Endometrial microvascular endothelial cells (primary cell): ENCODE measurements around the gene PMEL. TPM values are rescaled to one million over a fixed set of nuclear protein-coding genes. Genes with fewer than 3 reads are reported as not detected.
"Not testable (repeated sequence)": the region's sequence is repeated elsewhere in the genome, so short reads cannot be mapped to it uniquely, and the experiment has no call there.

ENCODE experiments used
- in situ Hi-C: cut with HindIII; loops from 2 replicates; pipeline ENCODE4 v1.10.0; 2017; ENCODE audit warnings: low sequenced_read_pairs, low pct_unique_long_range_greater_than_20kb; ENCODE audit errors: inconsistent ontology term
- total RNA-seq: library from RNA; depleted of rRNA; stranded (reverse); fragments of >200 nt; gene quantifications from one replicate; pipeline ENCODE4 v1.2.3, GENCODE V29; 2015; ENCODE audit errors: inconsistent ontology term

Gene PMEL
- total RNA-seq, 1 donor from 2014 or later = not detected

DNA sequence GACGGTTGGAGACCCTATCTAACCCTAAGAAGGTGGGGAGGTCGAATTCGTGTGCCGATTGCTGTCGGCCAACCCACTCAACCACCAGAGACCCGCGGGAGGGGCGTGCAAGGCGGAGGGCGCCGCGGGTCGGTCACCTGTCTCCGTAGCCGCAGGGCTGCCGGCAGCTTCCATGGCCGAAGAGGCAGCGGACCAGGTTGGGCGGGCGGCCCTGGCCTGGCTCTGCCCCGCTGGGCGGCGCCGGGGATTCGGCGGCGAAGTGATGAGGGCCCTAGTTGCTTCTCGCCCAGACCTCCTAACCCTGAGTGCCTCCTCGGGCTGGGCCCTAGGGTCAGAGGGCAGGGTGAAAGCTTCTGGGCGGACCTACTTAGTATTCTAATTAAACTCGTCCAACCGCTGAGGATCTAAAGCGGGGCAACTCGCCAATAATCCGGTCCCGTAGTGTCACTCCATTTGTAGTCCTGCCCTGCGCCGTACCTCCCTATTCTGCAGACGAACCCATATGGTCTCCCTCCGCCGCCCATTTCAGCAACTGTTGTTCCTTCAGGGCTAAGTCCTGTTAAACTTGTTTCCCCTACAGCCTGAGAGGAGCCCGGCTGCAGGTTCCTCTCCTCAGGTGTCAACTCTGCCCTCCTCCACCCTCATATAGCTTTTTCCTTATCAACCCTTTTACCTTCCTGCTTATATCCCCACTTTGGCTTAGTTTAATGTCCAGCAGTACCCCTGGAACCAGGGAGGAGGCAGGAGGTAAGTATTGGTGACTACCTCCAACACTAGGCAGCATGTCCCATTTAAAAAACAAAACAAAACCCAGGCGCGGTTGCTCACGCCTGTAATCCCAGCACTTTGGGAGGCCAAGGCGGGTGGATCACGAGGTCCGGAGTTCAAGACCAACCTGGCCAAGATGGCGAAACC, 38.0 kb downstream of the PMEL start, which contains the start of gene PYM1:
TSS of gene PYM1 (minus strand) at position 307 of the 915 bp plus-strand sequence. CDS start at position 174, 133 bp downstream.
- in situ Hi-C loops = no loop called here

DNA sequence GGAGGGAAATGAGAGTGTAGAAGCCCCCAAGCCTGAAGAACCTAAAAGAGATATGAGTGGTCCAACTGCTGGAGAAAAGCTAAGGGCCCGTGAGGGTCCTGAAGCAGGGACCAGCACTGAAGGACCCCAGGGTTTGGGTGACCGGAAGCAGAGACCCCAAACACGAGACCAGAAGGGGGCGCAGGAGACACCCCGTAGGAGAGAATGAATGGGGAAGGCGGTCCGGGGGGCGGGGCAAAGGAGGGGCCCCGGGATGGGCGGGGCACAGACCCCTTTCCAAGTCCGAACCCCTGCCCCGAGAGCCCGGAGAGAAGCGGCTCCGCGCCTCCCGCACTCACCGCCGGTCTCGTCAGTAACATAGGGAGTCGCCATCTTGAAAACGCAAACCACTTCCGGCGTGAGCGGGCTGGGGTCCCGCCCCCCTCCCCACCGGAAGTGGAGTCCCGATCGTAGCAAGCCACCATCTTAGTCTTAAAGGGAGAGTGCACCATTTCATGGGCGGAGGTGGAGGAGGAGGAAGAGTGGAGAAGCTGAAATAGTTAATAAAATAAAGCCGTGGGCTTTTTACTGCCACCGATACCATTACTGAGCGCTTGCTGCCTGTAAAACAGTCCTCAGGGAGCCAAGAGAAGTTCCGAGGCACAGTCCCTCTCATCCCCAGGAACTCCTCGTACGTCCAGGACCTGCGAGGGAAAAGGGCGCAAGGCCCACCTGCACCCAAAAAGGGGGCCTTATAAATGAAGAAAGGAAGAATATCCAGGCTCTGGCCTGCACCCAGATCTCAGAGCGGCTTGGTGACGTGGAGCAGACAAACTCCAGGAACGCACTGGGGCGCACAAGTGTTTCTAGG, 38.9 kb downstream of the PMEL start:
- in situ Hi-C loops = no loop called here

DNA sequence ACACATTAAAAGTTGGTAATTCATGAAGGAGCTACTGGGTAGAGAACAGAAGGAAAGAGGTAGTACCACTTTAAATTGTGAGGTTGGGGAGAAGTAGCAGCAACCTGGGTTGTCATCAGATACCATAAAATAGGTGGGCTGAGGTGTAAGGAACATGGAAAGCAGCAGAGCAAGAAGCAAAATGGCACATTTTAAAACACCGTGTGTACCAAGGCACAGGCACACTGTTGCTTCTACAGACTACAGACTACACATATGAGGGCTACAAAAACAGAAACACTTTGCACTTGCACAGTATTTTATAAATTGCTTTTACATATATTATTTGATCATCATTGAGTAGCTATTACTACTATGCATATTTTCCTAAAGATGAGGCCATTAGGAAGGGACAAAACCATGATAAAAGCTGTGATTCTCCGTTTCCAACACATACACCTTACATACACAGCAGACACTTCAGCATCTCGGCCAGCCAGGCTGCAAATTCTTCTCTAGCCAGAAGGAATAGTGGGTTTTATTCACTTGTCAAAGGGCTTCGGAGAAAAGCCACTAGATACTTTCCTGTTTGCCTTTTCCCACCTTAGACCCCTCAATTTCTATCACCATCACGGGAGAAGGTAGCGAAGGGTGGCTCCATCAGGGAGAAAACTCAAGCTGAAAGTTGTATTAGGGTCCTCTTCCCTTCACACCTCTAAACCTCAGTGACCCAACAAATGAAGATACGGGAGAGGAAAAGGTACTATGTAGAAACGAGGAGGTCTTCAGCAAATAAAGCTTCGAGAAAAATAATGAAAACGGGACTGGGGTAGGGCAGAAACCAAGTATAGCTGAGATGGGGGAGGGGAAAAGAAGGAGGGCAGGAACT, 39.7 kb downstream of the PMEL start:
- in situ Hi-C loops = no loop called here

DNA sequence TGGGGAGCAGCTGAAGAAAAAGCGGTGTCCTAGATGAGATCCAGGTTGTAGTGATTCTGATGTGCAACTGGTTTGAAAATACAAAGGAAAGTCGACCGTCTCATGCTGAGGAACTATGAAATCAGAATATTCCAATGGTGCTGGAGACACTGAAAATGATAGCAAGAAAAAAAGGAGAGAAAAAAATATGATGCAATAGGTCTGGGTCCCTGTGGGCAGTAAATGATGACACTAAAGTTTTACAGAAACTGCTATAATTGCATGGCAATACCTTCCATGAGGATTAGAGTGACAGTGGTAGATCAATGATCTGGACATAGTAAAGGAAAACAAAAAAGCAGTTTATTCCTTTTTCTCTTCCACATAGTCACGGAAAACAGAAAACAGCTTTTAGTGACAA, 40.5 kb downstream of the PMEL start:
- in situ Hi-C loops = no loop called here

DNA sequence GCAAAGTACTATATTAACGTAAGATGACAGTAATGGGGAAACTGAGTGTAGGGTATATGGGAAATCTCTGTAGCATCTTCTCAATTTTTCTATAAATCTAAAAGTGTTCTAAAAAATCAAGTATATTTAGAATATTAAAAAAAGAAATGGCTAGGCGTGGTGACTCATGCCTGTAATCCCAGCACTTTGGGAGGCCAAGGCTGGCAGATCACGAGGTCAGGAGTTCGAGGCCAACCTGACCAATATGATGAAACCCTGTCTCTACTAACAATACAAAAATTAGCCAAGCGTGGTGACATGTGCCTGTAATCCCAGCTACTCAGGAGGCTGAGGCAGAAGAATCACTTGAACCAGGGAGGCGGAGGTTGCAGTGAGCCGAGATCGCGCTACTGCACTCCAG, 42.2 kb downstream of the PMEL start:
- in situ Hi-C loops = not testable (repeated sequence)

DNA sequence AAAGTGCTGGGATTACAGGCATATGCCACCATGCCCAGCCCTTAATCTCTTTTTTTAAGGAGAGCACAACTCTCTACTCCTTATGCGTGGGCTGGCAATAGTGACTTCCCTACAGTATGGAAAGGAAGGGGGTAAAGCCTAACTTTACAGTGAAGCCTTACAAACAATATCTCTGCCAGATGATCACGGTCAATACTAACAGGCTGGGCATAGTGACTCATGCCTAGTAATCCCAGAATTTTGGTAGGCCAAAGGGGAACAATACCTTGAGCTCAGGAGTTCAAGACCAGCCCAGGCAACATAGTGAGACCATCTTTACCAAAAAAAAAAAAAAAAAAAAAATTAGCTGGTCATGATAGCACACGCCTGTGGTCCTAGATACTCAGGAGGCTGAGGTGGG, 43.7 kb downstream of the PMEL start:
- in situ Hi-C loops = no loop called here

DNA sequence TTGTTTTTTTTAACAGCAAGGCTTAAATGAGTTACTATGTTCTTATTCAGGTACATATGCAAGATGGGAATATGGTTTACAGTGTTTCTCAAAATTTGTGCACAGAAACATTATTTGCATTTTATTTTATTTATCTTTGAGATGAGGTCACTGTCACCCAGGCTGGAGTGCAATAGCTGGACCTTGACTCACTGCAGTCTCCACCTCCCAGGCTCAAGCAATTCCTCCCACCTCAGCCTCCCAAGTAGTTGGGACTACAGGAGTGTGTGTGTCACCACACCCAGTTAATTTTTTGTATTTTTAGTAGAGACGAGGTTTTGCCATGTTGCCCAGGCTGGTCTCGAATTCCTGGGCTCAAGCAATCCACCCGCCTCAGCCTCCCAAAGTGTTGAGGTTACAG, 46.8 kb downstream of the PMEL start:
- in situ Hi-C loops = not testable (repeated sequence)

DNA sequence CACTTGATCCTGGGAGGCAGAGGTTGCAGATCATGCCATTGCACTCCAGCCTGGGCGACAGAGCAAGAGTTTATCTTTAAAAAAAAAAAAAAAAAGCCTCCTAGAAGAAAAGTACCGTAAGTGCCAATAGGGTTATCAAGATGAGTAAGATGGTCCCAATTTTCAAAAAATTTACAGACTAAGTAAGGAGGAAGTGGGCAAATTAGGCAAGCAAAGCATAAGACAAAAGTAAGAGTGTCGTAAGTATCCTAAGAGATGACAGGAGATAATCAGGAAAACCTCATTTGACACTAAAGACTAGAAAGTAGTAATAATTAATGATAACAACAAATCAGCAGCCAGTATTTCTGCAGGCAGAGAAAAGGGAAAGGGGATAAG, 50.4 kb downstream of the PMEL start:
- in situ Hi-C loops = no loop called here

DNA sequence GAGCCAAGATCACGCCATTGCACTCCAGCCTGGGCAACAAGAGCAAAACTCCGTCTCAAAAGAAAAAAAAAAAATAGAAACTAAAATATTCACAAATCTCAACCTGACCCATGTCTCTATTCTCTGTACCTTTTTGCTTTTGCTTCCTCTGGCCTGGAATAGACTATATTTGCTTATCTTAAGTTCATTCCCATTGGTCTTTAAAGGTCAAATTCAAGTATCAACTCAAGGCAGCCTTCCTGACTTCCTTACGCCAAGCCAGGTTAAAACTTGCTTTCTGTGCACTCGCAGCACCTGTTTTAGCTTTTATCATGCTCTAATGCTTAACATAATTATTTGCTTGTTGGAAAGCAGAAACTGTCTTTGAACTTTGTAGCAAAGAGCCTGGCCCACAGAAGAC, 52.9 kb downstream of the PMEL start:
- in situ Hi-C loops = no loop called here

DNA sequence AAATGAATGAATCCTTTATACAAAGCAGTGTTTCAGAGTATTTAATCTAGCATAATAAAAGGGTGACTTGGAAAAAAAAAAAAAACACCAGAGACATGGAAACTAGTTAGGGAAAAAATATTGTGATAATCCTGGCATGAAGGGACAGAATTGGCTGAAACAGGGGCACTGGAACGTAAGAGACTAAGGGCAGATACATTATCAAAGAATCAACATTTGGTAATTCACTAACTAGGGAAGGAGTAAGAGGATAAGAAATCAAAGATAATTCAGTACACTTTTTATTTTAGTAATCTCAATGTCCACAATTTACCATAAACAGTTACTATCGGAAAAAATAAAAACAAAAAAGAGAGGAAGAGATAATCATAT, 56.3 kb downstream of the PMEL start:
- in situ Hi-C loops = no loop called here

DNA sequence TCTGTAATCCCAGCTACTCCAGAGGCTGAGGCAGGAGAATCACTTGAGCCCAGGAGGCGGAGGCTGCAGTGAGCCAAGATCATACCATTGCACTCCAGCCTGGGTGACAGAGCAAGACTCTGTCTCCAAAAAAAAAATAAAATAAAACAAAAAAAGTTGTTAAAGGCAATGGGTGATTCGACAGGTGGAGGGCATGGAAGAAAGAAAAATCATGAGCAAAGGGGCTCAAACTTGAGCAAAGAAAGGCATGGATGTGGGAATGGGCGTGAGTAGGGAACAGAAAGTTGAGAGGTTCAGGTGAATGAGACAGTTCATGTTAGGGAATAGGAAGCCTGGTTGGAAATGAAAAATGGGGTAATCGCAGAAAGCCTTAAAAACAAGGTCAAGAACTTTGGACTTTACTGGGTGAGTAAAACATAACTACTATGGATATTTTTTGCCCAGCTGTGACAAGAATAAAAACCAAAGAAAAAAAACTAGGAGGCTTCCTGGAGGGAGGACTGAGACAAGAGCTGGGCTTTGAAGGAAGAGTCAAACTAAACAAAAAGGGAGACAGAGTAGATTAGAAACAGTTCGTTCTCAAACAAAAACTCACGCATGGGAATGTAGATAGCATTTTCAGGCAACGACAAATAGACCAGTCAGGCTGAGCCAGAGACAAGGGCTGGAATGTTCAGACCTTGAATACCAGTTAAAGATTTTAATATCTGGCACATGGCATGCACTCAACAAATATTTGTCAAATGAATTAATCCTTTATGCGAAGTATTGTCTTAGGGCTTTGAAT, 56.9 kb downstream of the PMEL start:
- in situ Hi-C loops = no loop called here

DNA sequence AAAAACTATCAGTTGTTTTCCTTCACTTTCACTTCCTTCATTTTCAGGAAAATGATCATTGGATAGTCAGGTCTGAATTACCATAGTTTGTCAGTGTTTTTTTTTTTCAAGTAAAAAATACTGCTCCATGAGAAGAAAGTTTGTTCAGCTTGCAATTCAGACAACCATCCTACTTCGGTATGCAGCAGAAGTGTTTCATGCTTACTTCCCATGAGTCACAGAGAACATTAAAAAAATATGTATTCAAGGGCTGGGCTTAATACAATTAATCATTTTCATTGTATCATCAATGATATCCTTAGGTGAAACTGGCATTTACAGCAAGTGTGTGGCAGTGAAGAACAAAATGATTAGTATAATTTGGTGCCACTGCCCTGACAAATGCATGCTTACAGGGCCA, 59.8 kb downstream of the PMEL start:
- in situ Hi-C loops = no loop called here

Other genes with a start within 250 kb of the PMEL start
- gene BLOC1S1, start 250.0 kb downstream of the PMEL start, total RNA-seq = 139 TPM
- gene RDH5, start 245.6 kb downstream of the PMEL start, total RNA-seq = not detected
- gene CD63, start 237.0 kb downstream of the PMEL start, total RNA-seq = 847 TPM
- 5.5 TPM for gene GDF11, start 222.9 kb downstream of the PMEL start, total RNA-seq
- 85.2 TPM for gene SARNP, start 148.3 kb downstream of the PMEL start, total RNA-seq
- gene ORMDL2, start 148.0 kb downstream of the PMEL start, total RNA-seq = 44.0 TPM
- 37.7 TPM for gene DNAJC14, start 136.5 kb downstream of the PMEL start, total RNA-seq
- 6.0 TPM for gene MMP19, start 123.1 kb downstream of the PMEL start, total RNA-seq
- 29.1 TPM for gene PYM1, start 38.1 kb downstream of the PMEL start, total RNA-seq
- 82.4 TPM for gene DGKA, start 34.9 kb downstream of the PMEL start, total RNA-seq
- 61.3 TPM for gene CDK2, start 788 bp upstream of the PMEL start, total RNA-seq
- 53.3 TPM for gene RAB5B, start 8.0 kb upstream of the PMEL start, total RNA-seq
- gene SUOX, start 31.2 kb upstream of the PMEL start, total RNA-seq = 22.4 TPM
- gene IKZF4, start 55.0 kb upstream of the PMEL start, total RNA-seq = 1.0 TPM
- 1,767 TPM for gene RPS26, start 75.9 kb upstream of the PMEL start, total RNA-seq
- not detected for gene ERBB3, start 114.1 kb upstream of the PMEL start, total RNA-seq
- 226 TPM for gene PA2G4, start 138.5 kb upstream of the PMEL start, total RNA-seq
- gene RPL41, start 150.6 kb upstream of the PMEL start, total RNA-seq = 2,640 TPM
- gene ZC3H10, start 152.2 kb upstream of the PMEL start, total RNA-seq = 3.0 TPM
- 193 TPM for gene ESYT1, start 162.2 kb upstream of the PMEL start, total RNA-seq
- 121 TPM for gene MYL6B, start 186.5 kb upstream of the PMEL start, total RNA-seq
- 2,953 TPM for gene MYL6, start 192.3 kb upstream of the PMEL start, total RNA-seq
- gene SMARCC2, start 223.4 kb upstream of the PMEL start, total RNA-seq = 43.6 TPM